Kidney (tissue), 14 donors: ENCODE results near the gene RSRC1. TPM values are rescaled to one million over a fixed set of nuclear protein-coding genes. Genes with fewer than 3 reads are reported as not detected.

Source experiments
- DNase-seq, 5 donors: peaks; one replicate each; pipeline ENCODE4 v3.0.0-alpha.2; 2013 to 2020
- FAIRE-seq: peaks from 2 replicates; lab custom pipeline; 2012; peaks lifted over from hg19 to GRCh38; lab: Jason Lieb, UNC
- H3K27ac ChIP-seq, 2 donors: one replicate each; pipeline ENCODE4 v1.7.0; 2013; ENCODE audit warnings: low read depth in 2 of 2, low read length in 2 of 2, inconsistent platforms in 1 of 2
- H3K27me3 ChIP-seq: one replicate; pipeline ENCODE4 v1.7.1; 2013; ENCODE audit warnings: low read length, inconsistent platforms; ENCODE audit not compliant: control insufficient read depth, insufficient read depth
- H3K36me3 ChIP-seq, 3 donors: one replicate each; pipeline versions ENCODE4 v1.7.0 to v1.7.1; 2013; ENCODE audit warnings: low read length in 3 of 3, control low read depth in 1 of 3, inconsistent platforms in 1 of 3; ENCODE audit not compliant: insufficient read depth in 3 of 3, control insufficient read depth in 2 of 3
- H3K4me1 ChIP-seq, 3 donors: one replicate each; pipeline versions ENCODE4 v1.7.0 to v1.7.1; 2013; ENCODE audit warnings: low read length in 3 of 3, inconsistent platforms in 1 of 3, low read depth in 1 of 3; ENCODE audit not compliant: control insufficient read depth in 2 of 3, insufficient read depth in 2 of 3
- H3K4me3 ChIP-seq, 3 donors: one replicate each; pipeline versions ENCODE4 v1.7.0 to v1.8.1; 2013; ENCODE audit warnings: low read length in 3 of 3, control low read depth in 1 of 3, inconsistent platforms in 1 of 3
- H3K9ac ChIP-seq, 3 donors: one replicate each; pipeline versions ENCODE4 v1.7.0 to v1.7.1; 2013; ENCODE audit warnings: low read length in 3 of 3, control low read depth in 1 of 3, inconsistent platforms in 1 of 3
- H3K9me3 ChIP-seq, 3 donors: one replicate each; pipeline versions ENCODE4 v1.7.0 to v1.7.1; 2013; ENCODE audit warnings: low read length in 3 of 3, control low read depth in 1 of 3, inconsistent platforms in 1 of 3; ENCODE audit not compliant: control insufficient read depth in 2 of 3, insufficient read depth in 1 of 3
- CTCF ChIP-seq: IDR thresholded peaks from 3 replicates; pipeline ENCODE4 v1.5.1; 2012; ENCODE audit warnings: mild to moderate bottlenecking, moderate library complexity, borderline replicate concordance; ENCODE audit not compliant: insufficient read depth; ENCODE audit errors: extremely low read depth
- intact Hi-C: fragments of 100-400 bp; cut with DNase I; formaldehyde crosslinking; loops from one replicate; pipeline ENCODE4 v1.11.1; 2022
- polyA plus RNA-seq: library from polyadenylated mRNA; stranded (reverse); fragments of 350-450 nt; fragmentation: Illumina TruSeq; extraction: RNeasy Lipid Tissue Mini Kit (QIAGEN cat#74804); gene quantifications from one replicate; pipeline ENCODE4 v1.2.3, GENCODE V29; 2014; ENCODE audit warnings: low read depth, low replicate concordance; ENCODE audit not compliant: insufficient read depth
- total RNA-seq: library from RNA; stranded (reverse); fragmentation: NEBNext Ultra II Directional; extraction: Animal tissue kit (Norgen Biotek cat#: 25700); gene quantifications from one replicate; pipeline ENCODE4 v1.2.1, GENCODE V29; 2021
- donor health status: control.
- donor health status: control.
- donor health status: control.
- donor health status: control.
- donor health status: control.
- donor health status: DM: yes; HTN: yes; CAD: no.
- donor health status: Normal renal cell carcinoma (clear cell type).

RSRC1 gene
- total and polyA plus RNA-seq, 2 donors from 2014 or later, result 14.3 to 33.8 TPM

- Histone ChIP-seq H3K9me3 (no peaks in the 10 kb centered on the region), H3K4me3 (no peak overlapping the region), H3K36me3 (no peaks in the 10 kb centered on the region), H3K27ac (no peak overlapping the region), H3K4me1 (no peaks in the 10 kb centered on the region), H3K9ac (no peak overlapping the region), H3K27me3 (peaks cover 5% of the 10 kb centered on the region)
- TF ChIP-seq CTCF, result no peak
- intact Hi-C loops, result no loop called here
- no peak for FAIRE-seq
- no peak for DNase-seq
These were observed 24.0 kb upstream of the RSRC1 start for GRCh38 chr3:158085931-158086330.

- peaks cover 5% of the 10 kb centered on the region for H3K27me3 ChIP-seq
- TF ChIP-seq CTCF, result no peak
These were observed 23.5 kb upstream of the RSRC1 start for GRCh38 chr3:158086361-158086760.

GRCh38 chr3:158086776-158087175 lies 23.1 kb upstream of the RSRC1 start:
- peaks cover 9% of the 10 kb centered on the region for H3K27me3 ChIP-seq
- no peak overlapping the region for H3K9ac ChIP-seq
- intact Hi-C loops, result no loop called here
- H3K36me3 ChIP-seq, result no peaks in the 10 kb centered on the region
- no peak overlapping the region for H3K27ac ChIP-seq
- no peak for TF ChIP-seq CTCF
- no peaks in the 10 kb centered on the region for H3K9me3 ChIP-seq
- DNase-seq (no peak), FAIRE-seq (no peak)
- no peaks in the 10 kb centered on the region for H3K4me1 ChIP-seq
- H3K4me3 ChIP-seq, result no peak overlapping the region

More at GRCh38 chr3:158086361-158086760, 23.5 kb upstream of the RSRC1 start:
- H3K4me1 ChIP-seq, result no peaks in the 10 kb centered on the region
- H3K4me3 ChIP-seq, result no peak overlapping the region
- FAIRE-seq, result no peak
- H3K9me3 ChIP-seq, result no peaks in the 10 kb centered on the region
- intact Hi-C loops, result no loop called here
- H3K9ac ChIP-seq, result no peak overlapping the region
- DNase-seq, result no peak
- H3K27ac ChIP-seq, result no peak overlapping the region
- no peaks in the 10 kb centered on the region for H3K36me3 ChIP-seq

GRCh38 chr3:158091531-158091930 lies 18.4 kb upstream of the RSRC1 start:
- no peaks in the 10 kb centered on the region for H3K36me3 ChIP-seq
- FAIRE-seq, result no peak
- no peak overlapping the region for H3K27ac ChIP-seq
- H3K9ac ChIP-seq, result no peak overlapping the region
- no peak for TF ChIP-seq CTCF
- H3K4me1 ChIP-seq, result no peaks in the 10 kb centered on the region
- no peak overlapping the region for H3K4me3 ChIP-seq
- peaks cover 51% of the 10 kb centered on the region for H3K27me3 ChIP-seq
- peaks cover 0 to 6% (median 0%) of the 10 kb centered on the region in 3 donors for H3K9me3 ChIP-seq
- peak in 1 of 5 donors; percentile 10 for DNase-seq
- intact Hi-C loops, result no loop called here
